Subcutaneous adipose tissue (tissue), 4 donors: ENCODE results near the gene FSTL4. TPM values are rescaled to one million over a fixed set of nuclear protein-coding genes. Genes with fewer than 3 reads are reported as not detected.

Source experiments
- total RNA-seq, 4 donors: library from RNA; depleted of rRNA; stranded (reverse); fragments of >200 nt; gene quantifications; one replicate each; pipeline ENCODE4 v1.1.0, GENCODE V29; 2016
- TF ChIP-seq, protein P1 (sequence below): fragments of 450-650 bp; IDR thresholded peaks from one replicate; pipeline ENCODE4 v1.5.1; 2016; ENCODE audit warnings: low read depth, mild to moderate bottlenecking, control low read depth, antibody characterized with exemption, moderate library complexity

The FSTL4 gene
- total RNA-seq, 4 donors from 2014 or later = not detected

DNA sequence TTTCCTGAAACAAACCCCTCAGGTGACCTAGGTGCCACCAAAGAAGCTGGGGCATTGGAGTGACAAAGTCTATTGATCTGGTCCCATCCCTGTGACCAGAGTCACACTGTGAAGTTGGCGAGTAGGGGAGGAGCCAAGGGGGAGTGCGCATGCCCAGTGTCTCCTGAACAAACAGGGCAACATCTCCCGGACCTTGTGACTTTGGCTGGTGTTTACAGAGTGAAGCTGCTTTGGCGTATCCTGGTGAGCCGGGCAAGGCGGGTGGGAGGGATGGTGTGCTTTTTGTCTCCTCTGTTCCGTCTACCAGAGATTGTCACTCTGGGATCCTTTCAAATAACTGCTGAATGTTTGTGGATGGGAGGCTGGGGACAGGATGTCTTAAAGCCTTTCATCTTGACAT is 356.1 kb downstream of the FSTL4 start:
- TF ChIP-seq, protein P1, sequence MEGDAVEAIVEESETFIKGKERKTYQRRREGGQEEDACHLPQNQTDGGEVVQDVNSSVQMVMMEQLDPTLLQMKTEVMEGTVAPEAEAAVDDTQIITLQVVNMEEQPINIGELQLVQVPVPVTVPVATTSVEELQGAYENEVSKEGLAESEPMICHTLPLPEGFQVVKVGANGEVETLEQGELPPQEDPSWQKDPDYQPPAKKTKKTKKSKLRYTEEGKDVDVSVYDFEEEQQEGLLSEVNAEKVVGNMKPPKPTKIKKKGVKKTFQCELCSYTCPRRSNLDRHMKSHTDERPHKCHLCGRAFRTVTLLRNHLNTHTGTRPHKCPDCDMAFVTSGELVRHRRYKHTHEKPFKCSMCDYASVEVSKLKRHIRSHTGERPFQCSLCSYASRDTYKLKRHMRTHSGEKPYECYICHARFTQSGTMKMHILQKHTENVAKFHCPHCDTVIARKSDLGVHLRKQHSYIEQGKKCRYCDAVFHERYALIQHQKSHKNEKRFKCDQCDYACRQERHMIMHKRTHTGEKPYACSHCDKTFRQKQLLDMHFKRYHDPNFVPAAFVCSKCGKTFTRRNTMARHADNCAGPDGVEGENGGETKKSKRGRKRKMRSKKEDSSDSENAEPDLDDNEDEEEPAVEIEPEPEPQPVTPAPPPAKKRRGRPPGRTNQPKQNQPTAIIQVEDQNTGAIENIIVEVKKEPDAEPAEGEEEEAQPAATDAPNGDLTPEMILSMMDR = no peak

DNA sequence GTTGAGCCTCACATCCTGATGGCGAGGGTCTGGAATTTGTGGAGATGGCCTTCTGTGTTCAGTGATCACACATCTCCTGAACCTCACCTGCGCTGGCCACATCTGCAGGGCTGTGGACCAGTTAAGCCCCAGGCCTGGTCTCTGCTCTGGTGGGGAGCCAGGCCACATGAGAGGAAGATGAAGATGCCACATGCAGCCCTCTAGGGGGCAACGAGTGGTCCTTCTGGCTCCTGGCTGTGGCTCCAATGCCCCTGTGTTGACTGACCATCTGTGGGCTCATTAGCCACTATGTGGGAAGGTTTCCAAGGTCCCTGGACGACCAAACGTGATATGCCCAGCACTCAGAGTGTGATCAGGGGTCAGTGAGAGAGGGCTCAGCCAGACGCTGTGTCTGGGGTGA is 357.5 kb downstream of the FSTL4 start:
- TF ChIP-seq, protein P1 = no peak

DNA sequence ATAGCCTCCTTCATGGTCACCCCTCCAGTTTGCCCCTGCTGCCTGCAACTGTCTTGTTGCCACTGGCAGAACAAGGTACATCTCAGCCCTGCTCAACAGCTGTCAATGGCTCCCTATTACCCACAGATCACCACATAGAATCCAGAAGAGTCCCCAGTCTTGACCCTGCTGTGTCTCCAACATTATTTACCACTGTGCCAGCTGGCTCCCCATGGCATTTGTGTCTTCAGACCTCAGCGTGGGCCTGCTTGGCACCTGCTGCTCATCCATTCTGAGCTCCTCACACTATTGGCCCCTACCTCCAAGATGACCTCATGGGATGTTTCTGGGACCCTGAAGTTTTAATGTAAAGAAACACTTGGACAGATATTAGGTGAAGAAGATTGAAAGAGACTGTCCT is 358.7 kb downstream of the FSTL4 start:
- TF ChIP-seq, protein P1 = no peak

DNA sequence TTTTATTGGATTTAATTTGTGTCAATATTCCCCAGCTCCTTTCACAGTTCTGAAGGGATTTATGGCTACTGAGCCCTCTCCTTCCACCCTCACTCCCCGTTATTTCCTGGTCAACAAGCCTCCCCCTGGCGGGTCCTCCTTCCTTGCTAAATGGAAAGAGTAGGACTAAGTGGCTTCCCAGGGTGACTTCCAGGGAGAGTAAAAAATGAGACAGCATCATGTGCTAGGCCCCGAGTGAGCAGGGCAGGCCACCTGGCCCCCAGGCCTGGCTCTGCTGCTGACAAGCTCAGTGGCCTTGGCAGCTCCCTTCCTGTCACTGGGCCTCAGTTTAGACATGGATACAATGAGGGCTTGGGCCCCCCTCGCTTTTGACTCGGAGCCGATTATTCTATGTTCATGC is 359.3 kb downstream of the FSTL4 start:
- TF ChIP-seq, protein P1 = no peak

DNA sequence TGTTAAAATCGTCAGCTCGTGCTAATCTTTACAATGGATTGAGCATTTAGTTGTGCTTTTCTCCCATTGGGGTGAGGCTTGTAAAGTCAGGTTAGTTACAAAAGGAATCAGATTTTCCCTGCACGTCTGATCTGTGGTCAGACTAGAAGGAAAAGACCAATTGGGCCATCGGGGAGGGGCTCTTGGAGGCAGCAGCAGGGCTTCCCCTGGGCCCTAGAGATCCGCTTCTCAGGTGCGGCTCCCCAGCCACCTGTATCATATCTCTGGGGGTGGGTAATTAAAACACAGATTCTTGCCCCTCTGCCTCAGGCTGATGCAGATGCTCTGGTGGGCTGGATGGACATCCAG is 360.2 kb downstream of the FSTL4 start:
- TF ChIP-seq, protein P1 = no peak

DNA sequence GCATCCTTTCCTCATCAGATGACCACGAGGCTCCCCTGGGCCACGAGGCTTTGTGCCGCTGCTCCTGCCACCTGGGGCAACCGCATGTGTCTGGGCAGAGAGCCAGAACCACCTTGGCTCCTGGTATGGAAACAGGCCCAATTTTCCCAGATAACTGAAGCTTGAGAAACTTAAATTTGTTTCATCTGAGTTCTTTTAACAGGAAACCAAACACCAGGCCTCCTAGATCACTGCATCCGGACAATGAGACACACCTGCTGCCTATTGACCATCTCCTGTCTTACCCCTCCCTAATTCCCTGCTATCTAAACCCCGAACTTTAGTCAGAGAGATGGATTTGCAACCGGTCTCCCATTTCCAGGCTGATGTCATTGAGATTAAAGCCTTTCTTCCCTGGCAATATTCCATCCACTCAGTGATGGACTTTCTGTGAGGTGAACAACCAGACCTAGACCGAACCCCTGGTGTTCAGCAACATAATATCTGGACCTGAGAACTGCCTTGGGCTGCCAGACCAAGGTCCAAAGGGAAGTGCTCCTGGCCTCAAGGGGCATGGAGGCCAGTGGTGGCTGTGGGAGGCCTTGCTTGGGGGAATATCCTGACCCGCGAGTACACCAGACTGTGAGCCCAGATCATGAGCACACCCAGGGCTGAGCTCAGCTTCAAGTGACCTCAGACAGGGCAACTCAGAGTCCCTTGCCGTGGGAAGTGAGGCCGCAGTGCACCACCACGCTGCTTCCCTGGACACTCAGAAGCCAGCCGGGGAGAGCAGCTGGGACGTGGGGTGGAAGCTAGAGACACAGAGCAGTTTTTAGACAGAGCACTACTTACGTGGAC is 360.8 kb downstream of the FSTL4 start:
- TF ChIP-seq, protein P1 = no peak

DNA sequence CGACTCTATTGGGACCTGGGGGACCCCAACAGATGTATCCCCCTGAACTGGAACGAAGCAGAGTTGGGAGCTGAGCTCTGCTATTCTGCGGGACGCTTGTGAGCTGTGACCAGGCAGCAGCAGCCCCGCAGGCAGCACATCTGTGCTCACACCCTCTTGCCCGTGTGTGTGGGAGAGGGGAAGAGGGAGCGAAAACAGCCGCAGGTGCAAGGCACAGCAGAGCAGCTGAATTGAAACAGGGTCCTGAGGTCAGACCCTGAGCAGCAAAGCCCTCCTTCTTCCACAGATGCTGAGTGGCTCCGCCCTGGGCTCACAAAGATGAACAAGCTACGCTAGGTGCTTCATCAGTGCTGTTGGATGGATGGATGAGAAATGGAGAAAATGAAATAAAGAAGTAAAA is 361.8 kb downstream of the FSTL4 start:
- TF ChIP-seq, protein P1 = no peak
